H1 (cell line): ENCODE measurements around the gene PRSS38. TPM values are rescaled to one million over a fixed set of nuclear protein-coding genes. Genes with fewer than 3 reads are reported as not detected.

Experiments
- CREB1 ChIP-seq: IDR thresholded peaks from 2 replicates; pipeline ENCODE4 v1.6.1; 2012; ENCODE audit warnings: inconsistent platforms
- GABPA ChIP-seq: IDR thresholded peaks from 2 replicates; pipeline ENCODE4 v1.6.1; 2011; ENCODE audit warnings: mild to moderate bottlenecking, low read length, moderate library complexity, borderline replicate concordance; ENCODE audit not compliant: insufficient read depth
- HDAC6 ChIP-seq: IDR thresholded peaks from one replicate; pipeline ENCODE4 v1.7.1; 2012; ENCODE audit warnings: low read depth, mild to moderate bottlenecking, inconsistent platforms, low read length, moderate library complexity
- MAX ChIP-seq: IDR thresholded peaks from 2 replicates; pipeline ENCODE4 v1.6.1; 2012; ENCODE audit warnings: inconsistent platforms
- RBBP5 ChIP-seq: IDR thresholded peaks from 2 replicates; pipeline ENCODE4 v1.7.1; 2012; ENCODE audit warnings: low read depth, mild to moderate bottlenecking, inconsistent platforms, low read length, moderate library complexity, borderline replicate concordance
- RNF2 ChIP-seq: fragments of 200-900, 300-1000 bp; sonication (generic); IDR thresholded peaks from 2 replicates; pipeline ENCODE4 v1.7.1; 2016; ENCODE audit warnings: borderline replicate concordance, low read depth, mild to moderate bottlenecking, antibody characterized with exemption, low read length; ENCODE audit not compliant: poor library complexity, severe bottlenecking; ENCODE audit errors: missing control alignments
- SIX5 ChIP-seq: IDR thresholded peaks from 2 replicates; pipeline ENCODE4 v1.6.1; 2011; ENCODE audit warnings: mild to moderate bottlenecking, low read depth, low read length
- TAF1 ChIP-seq: IDR thresholded peaks from 2 replicates; pipeline ENCODE4 v1.6.1; 2011; ENCODE audit warnings: mild to moderate bottlenecking, low read depth, low read length
- polyA plus RNA-seq, 7 experiments: library from polyadenylated mRNA; depleted of rRNA in 3 of 7; stranded (reverse) in 5 of 7; unstranded in 2 of 7; fragments of >200 nt in 5 of 7; fragments of 200-250 nt in 2 of 7; gene quantifications; 1 replicate in 5 of 7; 2 replicates in 1 of 7; 4 replicates in 1 of 7; pipeline versions ENCODE4 v1.2.1 to v1.2.3, GENCODE V29; 2011 to 2013; ENCODE audit warnings: missing spikeins in 2 of 7, mixed read lengths in 2 of 7
- total RNA-seq: library from RNA; stranded (reverse); fragmentation: NEBNext Ultra II Directional; extraction: Animal tissue kit (Norgen Biotek cat#: 25700); gene quantifications from 2 replicates; pipeline ENCODE4 v1.2.1, GENCODE V29; 2021

The PRSS38 gene
- total and polyA plus RNA-seq, 2 of the 8 experiments (the other 6 are each of a cell fraction or from before 2014, with no cell fraction given) = not detected

DNA sequence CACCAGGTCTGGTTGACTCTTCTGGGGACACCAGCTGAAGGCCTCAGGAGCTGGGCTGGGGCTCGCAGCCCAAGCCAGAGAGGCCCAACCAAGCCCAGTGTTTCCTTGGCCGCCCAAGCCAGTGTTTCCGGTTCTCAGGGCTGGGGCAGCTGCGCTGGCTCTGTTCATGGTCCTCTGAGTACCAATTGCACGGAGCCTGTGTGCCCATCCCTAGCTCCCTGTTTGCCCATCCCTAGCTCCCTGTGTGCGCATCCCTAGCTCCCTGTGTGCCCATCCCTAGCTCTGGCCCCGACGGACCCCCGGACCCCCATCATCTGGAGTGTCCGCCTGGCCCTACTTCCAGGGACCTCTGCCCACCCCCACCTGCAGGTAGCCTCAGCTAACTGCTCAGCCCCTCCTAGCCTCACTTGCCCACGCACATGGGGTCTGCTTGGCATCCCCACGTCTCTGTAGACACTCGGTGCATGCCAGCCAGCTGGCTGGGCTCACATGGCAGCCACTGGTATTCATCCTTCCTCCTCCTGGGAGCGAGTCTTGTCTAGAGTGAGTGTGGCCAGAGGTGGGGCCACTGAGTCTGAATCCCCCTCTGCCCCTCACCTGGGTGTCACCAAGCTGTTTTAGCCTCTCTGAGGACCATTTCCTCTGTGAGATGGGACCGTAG is 68.3 kb downstream of the PRSS38 start (continued):
- TF ChIP-seq SIX5 (no peak), RBBP5 (no peak), HDAC6 (no peak), TAF1 (no peak), GABPA (no peak), CREB1 (no peak), MAX (no peak), RNF2 (no peak)
